Activated CD4-positive, alpha-beta T cell treated with anti-CD3 and anti-CD28 coated beads, Interleukin-10, Interleukin-2, amounts not matched to agents 100 ng/mL and 50 ng/mL, durations not matched to agents 16 hours and 8 hours (primary cell): Measurements from ENCODE around the gene GAL3ST1.

Experiments used
- DNase-seq: peaks from one replicate; pipeline ENCODE4 v3.0.0-alpha.2; 2020

The GAL3ST1 gene

DNA sequence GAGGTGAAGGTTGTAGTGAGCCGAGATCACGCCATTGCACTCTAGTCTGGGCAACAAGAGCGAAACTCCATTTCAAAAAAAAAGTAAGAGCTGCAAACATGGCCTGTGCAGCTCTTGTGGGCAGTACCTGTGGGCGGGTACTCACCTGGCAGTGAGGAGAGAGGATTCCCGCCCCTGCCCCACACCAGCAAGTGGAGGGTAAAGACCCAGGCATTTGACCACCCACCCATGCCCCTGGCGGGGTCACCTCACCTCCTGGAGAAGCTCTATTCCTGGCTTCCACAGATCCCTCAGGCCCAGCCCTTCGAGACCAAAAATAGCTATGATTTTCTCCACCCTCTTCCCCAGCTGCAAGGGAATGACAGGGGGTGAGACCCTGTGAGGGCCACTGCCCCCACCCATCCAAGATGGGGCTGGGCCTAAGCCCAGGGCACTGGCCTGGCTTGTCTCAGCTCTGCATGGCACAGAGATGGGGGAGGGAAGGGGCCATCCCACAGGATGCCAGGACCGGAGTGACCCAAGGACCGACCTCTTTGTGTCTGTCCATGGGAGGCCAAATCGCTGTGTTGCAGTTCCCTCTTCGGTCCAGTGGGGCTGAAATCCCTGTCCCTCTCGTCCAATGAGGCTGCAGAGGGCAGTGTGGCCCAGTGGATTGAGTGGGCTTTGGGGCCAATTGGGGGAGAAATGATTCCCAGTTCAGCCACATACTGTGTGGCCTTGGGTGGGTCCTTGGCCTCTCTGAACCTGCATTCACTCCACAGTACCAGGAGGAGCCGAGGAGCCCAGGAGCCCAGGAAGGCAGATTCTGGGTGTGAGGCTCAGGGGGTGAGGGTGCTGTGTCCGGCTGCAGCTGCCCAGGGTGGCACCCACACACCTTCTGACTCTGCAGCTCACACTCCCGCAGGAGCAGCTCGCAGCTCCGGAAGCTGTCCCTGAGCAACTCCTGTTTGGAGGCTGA lies 42.5 kb downstream of the GAL3ST1 start:
- DNase-seq, result no peak

DNA sequence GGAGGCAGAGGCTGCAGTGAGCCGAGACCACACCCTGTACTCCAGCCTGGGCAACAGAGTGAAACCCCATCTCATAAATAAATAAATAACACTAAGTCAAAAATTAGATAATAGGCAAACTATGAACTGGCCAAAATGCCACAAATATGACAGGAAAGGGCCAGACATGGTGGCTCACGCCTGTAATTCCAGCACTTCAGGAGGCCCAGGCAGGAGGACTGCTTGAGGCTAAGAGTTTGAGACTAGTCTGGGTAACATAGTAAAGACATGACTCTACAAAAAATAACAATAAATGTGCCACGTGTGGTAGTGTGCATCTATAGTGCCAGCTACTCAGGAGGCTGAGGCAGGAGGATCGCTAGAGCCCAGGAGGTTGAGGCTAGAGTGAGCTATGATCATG lies 47.8 kb downstream of the GAL3ST1 start:
- DNase-seq, result no peak

DNA sequence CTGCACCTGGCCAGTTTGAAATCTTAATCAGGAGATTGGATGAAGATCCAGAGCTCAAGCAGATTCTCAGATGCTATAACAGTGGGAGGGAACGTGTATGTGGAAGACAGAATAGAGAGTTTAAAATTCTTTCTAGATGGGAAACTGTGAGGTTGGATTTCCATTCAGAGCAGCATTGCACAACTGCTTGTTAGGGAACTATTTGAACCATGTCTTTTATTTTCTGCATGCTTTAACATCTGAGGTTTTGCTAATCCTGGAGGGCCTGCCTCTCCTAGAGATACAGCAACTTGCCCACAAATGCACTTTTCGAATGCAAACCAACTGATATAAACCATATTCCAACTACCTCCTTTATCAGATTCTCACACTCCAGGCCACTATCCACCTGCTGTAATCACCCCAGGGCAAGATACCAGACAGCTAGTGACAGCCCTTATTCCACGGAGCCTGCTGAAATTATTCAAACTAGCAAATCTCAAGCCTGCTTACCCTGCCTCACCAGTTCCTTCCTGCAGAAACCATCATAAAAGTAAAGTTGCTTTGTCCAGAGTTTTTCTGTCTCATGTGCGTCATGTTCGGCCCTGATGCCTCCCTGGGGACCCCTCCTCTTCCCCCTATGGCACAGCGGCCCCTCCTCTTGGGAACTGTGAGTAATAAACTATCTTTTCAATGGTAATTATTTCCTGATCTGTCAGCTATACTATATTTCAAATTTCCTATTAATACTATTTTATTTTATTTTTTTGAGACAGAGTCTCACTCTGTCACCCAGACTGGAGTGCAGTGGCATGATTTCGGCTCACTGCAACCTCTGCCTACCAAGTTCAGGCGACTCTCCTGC lies 50.6 kb downstream of the GAL3ST1 start:
- DNase-seq, result no peak

DNA sequence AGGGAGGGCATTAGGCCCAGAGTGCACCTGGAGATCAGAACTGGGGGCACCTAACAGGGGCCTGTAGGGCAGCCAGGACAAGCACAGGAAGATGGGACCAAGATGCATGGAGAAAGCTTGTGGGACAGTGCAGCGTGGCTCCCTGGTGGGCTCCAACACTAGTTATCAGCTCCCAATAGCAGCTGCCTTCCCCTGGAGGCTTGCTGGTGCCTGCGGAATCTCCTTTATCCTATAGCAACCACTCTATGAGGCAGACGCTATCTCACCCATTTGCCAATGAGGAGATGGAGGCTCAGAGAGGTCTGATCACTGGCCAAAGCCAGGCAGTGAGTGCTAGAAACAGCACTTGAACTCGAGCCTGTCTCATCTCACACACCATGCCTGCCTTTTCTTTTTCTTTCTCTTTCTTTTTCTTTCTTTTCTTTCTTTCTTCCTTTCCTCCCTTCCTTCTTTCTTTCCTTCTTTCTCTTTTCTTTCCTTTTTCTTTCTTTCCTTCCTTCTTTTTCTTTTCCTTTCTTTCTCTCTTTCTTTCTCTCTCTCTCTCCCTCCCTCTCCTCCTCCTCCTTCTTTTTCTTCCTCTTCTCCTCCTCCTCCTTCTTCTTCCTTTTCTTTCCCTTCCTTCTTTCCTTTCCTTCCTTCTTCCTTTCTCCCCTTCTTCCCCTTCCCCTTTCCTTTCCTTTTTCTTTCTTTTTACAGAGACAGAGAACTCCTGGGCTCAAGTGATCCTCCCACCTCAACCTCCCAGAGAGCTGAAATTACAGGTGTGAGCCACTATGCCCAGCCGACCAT lies 52.9 kb downstream of the GAL3ST1 start:
- no peak for DNase-seq

DNA sequence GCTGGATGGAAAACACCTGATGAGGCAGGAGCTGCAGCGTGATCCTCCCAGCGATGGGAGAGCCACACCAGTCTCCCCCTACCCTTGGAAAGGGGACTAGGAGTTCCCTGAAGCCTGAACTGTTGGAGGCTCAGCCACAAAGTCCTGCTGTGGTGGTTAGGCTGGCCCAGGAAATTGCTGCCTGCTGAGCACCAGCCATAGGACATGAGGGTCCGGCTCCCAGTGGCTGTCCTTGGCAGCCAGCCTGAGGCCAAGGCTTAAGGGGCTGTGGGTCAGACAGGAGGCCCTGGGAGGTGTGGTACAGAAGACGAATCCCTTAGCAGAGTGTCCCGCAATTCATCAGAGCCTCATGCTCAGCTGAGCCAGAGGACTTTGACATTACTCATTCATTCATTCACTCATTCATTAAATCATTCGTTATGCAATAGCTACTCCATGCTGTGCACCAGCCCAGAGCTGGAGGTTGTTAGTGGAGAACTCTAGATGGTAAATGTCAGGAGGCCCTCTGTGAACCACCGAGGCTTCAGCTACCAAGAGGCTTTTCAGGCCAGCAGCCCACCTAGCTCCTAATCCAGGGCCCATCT lies 54.5 kb downstream of the GAL3ST1 start:
- DNase-seq, result no peak

DNA sequence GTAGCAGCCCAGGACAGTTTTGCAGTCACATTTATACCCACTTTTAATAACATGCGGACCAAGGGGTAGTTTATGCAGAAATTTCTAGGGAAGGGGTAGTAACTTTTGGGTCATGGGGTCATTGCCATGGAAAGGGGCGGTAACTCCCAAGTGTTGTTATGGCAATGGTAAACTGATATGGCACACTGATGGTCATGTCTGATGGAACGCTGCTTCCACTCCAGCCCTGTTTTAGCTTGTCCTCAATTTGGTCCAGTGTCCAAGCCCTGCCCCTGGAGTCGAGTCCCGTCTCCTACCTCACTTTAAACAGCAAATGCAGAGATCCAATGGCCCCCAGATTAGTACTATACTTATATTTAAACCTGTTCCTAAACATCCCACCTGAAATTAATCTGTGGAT lies 57.7 kb downstream of the GAL3ST1 start:
- no peak for DNase-seq

DNA sequence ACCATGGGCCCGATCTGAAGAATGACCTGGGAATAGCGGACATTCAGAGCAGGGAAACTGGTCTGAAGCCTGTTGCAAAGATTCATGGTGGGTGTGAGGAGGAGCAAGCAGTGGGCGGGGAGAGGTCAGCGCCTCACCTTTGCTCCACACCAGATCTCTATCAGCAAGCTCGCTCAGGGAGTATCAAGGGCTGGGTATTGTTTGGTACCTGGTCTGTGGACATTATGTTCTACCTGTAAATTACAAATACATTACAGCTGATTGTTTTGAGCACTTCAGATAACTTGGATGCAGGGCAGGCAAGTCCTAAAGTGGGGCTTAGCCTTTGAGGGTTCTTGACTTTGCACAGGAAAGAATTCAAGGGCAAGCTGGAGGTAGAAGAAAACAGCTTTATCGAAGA lies 58.2 kb downstream of the GAL3ST1 start:
- DNase-seq, result no peak

DNA sequence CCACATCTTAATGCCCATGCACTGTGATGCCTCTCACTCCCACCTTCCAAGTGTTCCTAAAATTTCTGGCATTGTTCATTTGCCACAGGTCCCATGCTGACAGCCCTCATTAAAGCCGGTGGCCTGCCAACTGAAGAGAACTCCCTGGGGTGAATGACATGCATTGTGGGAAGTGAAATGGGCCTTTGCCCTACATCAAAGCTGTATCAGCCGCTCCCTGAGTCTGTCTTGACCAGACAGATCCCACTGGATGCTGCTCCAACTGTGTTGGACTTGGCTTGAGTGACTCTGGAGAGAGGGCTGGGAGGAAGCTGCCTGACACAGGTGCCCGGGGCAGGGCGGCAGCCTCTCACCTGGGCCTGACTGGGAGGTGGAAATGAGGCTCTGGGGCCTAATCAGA lies 60.2 kb downstream of the GAL3ST1 start:
- DNase-seq, result no peak

DNA sequence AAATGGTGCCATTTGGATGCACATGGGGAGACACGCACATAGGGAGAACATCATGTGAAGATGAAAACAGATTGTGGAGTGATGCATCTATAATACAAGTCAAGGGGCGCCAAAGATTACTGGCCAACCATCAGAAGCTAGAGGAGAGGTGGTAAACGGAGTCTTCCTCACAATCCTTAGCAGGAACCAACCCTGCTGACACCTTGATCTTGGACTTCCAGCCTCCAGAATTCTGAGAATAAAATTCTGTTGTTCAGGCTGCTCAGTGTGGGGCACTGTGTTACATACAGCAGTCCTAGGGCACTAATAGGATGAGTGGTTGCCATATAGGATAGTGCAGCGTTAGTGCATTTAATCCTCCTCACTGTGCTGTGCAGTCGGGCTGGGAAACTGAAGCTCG lies 61.0 kb downstream of the GAL3ST1 start:
- no peak for DNase-seq

DNA sequence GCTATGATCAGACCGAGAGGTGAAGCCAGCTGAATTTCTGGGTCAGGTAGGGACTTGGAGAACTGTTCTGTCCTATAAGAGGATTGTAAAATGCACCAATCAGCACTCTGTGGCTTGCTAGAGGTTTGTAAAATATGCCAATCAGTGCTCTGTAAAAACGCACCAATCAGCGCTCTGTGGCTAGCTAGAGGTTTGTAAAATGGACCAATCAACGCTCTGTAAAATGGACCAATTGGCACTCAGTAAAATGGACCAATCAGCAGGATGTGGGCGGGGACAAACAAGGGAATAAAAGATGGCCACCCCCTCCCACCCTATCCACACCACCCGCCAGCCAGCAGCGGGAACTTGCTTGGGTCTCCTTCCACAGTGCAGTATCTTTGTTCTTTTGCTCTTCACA lies 62.6 kb downstream of the GAL3ST1 start:
- DNase-seq, result no peak

DNA sequence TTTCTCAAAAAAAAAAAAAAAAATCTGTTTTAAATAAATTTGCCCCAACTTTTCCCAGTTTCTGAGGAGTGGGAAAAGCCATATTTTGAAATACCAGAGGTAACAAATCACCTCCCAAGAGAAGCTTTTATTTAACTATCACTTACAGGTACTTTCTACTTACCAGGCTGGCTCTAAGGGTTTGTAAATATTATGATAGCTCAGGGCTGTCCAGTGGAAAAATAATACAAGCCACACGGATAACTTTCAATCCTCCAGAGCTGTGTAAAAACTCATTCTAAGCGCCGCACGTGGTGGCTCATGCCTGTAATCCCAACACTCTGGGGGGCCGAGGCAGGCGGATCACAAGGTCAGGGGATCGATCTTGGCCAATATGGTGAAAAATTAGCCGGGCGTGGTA lies 63.4 kb downstream of the GAL3ST1 start:
- no peak for DNase-seq

DNA sequence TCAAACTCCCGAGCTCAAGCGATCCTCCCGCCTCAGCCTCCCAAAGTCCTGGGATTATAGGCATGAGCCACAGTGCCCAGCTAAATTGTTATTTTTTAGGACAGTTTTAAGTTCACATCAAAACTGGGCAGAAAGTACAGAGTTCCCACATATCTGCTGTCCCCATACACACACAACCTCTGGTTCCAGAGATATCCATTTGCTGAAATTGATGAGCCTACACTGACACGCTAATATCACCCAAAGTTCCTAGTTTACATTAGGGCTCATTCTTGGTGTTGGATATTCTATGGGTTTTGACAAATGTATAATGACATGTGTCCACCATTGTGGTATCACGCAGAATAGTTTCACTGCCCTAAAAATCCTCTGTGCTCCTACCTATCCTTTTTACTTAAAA lies 66.2 kb downstream of the GAL3ST1 start:
- no peak for DNase-seq

DNA sequence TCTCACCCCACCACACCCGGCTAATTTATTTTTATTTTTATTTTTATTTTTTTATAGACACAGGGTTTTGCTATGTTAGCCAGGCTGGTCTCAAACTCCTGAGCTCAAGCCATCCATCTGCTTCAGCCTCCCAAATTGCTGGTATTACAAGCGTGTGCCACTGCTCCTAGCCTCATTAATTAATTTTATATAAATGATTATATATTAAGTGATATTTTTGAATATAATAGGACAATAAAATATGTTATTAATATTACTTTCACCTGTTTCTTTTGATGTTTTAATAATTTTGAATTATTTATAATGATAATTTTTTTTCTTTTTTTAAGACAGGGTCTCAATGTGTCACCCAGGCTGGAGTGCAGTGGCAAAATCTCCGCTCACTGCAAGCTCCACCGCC lies 66.8 kb downstream of the GAL3ST1 start:
- DNase-seq, result no peak

DNA sequence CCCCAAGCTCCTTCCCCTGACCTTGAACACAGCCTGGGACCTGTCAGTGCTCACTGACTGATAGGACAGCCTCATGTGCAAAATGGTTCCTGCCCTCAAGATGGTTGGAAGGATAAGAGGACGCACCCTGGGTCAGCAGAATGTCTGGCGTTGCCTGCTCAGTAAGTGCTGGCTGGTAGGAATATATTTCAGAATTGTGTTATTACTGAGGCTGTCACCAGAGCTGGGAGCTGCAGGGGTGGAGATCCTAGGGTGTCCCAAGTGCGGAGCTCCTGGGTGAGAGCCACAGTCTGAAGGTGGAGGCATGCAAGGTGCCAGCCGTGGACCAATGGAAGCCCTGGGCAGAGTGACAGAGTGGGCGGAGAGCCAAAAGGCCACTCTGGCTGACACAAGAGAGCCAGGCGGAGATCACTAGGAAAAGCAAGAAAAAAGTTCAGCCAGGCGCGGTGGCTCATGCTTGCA lies 67.9 kb downstream of the GAL3ST1 start:
- DNase-seq, result no peak
